Neural cell (in vitro differentiated cells): Measurements from ENCODE around the gene FAF2. TPM values are rescaled to one million over a fixed set of nuclear protein-coding genes. Genes with fewer than 3 reads are reported as not detected.
"Not testable (repeated sequence)": the region's sequence is repeated elsewhere in the genome, so short reads cannot be mapped to it uniquely, and the experiment has no call there.

Experiments
- H2AFZ ChIP-seq: fragments of 200-600, 300-800 bp; sonication (generic), shearing (Covaris generic); 2 replicates; pipeline ENCODE4 v1.6.0; 2014; ENCODE audit warnings: low read depth, mild to moderate bottlenecking, antibody characterized with exemption, low read length, moderate library complexity
- H3F3A ChIP-seq: fragments of 200-600 bp; shearing (Covaris generic); 2 replicates; pipeline ENCODE4 v1.6.1; 2016; ENCODE audit warnings: mild to moderate bottlenecking, moderate library complexity, mixed read lengths, antibody characterized with exemption, low read length; ENCODE audit not compliant: insufficient read depth, poor library complexity, severe bottlenecking
- H3K27ac ChIP-seq: fragments of 200-600, 300-800 bp; sonication (generic), shearing (Covaris generic); 2 replicates; pipeline ENCODE4 v1.5.1; 2014; ENCODE audit warnings: mild to moderate bottlenecking, low read length, moderate library complexity
- H3K27me3 ChIP-seq: fragments of 300-800, 200-600 bp; sonication (generic), shearing (Covaris generic); 2 replicates; pipeline ENCODE4 v1.6.0; 2014; ENCODE audit warnings: mild to moderate bottlenecking, low read depth, low read length, moderate library complexity; ENCODE audit not compliant: insufficient read depth
- H3K36me3 ChIP-seq: fragments of 300-800, 200-600 bp; sonication (generic), shearing (Covaris generic); 2 replicates; pipeline ENCODE4 v1.5.1; 2014; ENCODE audit warnings: mild to moderate bottlenecking, antibody characterized with exemption, low read length, moderate library complexity; ENCODE audit not compliant: insufficient read depth
- H3K4me2 ChIP-seq: fragments of 300-800, 200-600 bp; sonication (generic), shearing (Covaris generic); 2 replicates; pipeline ENCODE4 v1.6.0; 2014; ENCODE audit warnings: mild to moderate bottlenecking, low read length
- H3K4me3 ChIP-seq: fragments of 300-800, 200-600 bp; sonication (generic), shearing (Covaris generic); 2 replicates; pipeline ENCODE4 v1.5.1; 2014; ENCODE audit warnings: mild to moderate bottlenecking, low read length, moderate library complexity
- H3K79me2 ChIP-seq: fragments of 200-600 bp; shearing (Covaris generic); replicated peaks from 2 replicates; pipeline ENCODE4 v1.6.0; 2014; ENCODE audit warnings: mild to moderate bottlenecking, low read length, moderate library complexity; ENCODE audit not compliant: insufficient read depth
- H3K9ac ChIP-seq: fragments of 300-800, 200-600 bp; sonication (generic), shearing (Covaris generic); 2 replicates; pipeline ENCODE4 v1.6.1; 2016; ENCODE audit warnings: mild to moderate bottlenecking, low read length, mixed read lengths
- H3K9me2 ChIP-seq: fragments of 200-600 bp; shearing (Covaris generic); 2 replicates; pipeline ENCODE4 v1.6.1; 2016; ENCODE audit warnings: mild to moderate bottlenecking, low read length, mixed read lengths; ENCODE audit not compliant: insufficient read depth
- H3K9me3 ChIP-seq: fragments of 200-600, 300-800 bp; sonication (generic), shearing (Covaris generic); 2 replicates; pipeline ENCODE4 v1.6.1; 2016; ENCODE audit warnings: mild to moderate bottlenecking, mixed run types, low read length, moderate library complexity, mixed read lengths
- H4K20me1 ChIP-seq: fragments of 200-600 bp; shearing (Covaris generic); 2 replicates; pipeline ENCODE4 v1.6.1; 2016; ENCODE audit warnings: mild to moderate bottlenecking, mixed run types; ENCODE audit not compliant: insufficient read depth
- EP300 ChIP-seq: fragments of 450-650 bp; conservative IDR thresholded peaks from 2 replicates; pipeline ENCODE4 v1.6.1; 2014; ENCODE audit warnings: antibody characterized with exemption, mild to moderate bottlenecking, moderate library complexity; ENCODE audit not compliant: poor library complexity, severe bottlenecking
- EZH2 ChIP-seq: fragments of 200-600, 300-800 bp; shearing (Covaris generic), sonication (generic); IDR thresholded peaks from 2 replicates; pipeline ENCODE4 v1.6.1; 2014; ENCODE audit warnings: antibody characterized with exemption, low read length, borderline replicate concordance, mild to moderate bottlenecking; ENCODE audit not compliant: insufficient read depth, poor library complexity, severe bottlenecking
- MXI1 ChIP-seq: fragments of 450-650 bp; conservative IDR thresholded peaks from 2 replicates; pipeline ENCODE4 v1.6.1; 2014; ENCODE audit warnings: antibody characterized with exemption, mild to moderate bottlenecking; ENCODE audit not compliant: poor library complexity, severe bottlenecking
- POLR2AphosphoS5 ChIP-seq: IDR thresholded peaks from 2 replicates; pipeline ENCODE4 v1.6.1; 2012
- RAD21 ChIP-seq: fragments of 450-650 bp; conservative IDR thresholded peaks from 2 replicates; pipeline ENCODE4 v1.6.1; 2014; ENCODE audit warnings: antibody characterized with exemption, mild to moderate bottlenecking, moderate library complexity
- SMC3 ChIP-seq: fragments of 450-650 bp; conservative IDR thresholded peaks from 2 replicates; pipeline ENCODE4 v1.6.1; 2014; ENCODE audit warnings: antibody characterized with exemption, mild to moderate bottlenecking, moderate library complexity; ENCODE audit not compliant: poor library complexity
- TAF1 ChIP-seq: IDR thresholded peaks from 2 replicates; pipeline ENCODE4 v1.6.1; 2012; ENCODE audit warnings: low read depth
- polyA plus RNA-seq: library from polyadenylated mRNA; depleted of rRNA; stranded (reverse); fragments of >200 nt; gene quantifications from 2 replicates; pipeline ENCODE4 v1.2.3, GENCODE V29; 2014
- TF ChIP-seq, protein P1 (sequence below): fragments of 450-650 bp; IDR thresholded peaks from 2 replicates; pipeline ENCODE4 v1.5.1; 2014; ENCODE audit warnings: antibody characterized with exemption, mild to moderate bottlenecking, moderate library complexity; ENCODE audit not compliant: poor library complexity, severe bottlenecking
- TF ChIP-seq, protein P2 (sequence below): IDR thresholded peaks from 2 replicates; pipeline ENCODE4 v1.6.1; 2012; ENCODE audit warnings: borderline replicate concordance

Gene FAF2
- polyA plus RNA-seq, 1 donor from 2014 or later, result 30.8 TPM

DNA sequence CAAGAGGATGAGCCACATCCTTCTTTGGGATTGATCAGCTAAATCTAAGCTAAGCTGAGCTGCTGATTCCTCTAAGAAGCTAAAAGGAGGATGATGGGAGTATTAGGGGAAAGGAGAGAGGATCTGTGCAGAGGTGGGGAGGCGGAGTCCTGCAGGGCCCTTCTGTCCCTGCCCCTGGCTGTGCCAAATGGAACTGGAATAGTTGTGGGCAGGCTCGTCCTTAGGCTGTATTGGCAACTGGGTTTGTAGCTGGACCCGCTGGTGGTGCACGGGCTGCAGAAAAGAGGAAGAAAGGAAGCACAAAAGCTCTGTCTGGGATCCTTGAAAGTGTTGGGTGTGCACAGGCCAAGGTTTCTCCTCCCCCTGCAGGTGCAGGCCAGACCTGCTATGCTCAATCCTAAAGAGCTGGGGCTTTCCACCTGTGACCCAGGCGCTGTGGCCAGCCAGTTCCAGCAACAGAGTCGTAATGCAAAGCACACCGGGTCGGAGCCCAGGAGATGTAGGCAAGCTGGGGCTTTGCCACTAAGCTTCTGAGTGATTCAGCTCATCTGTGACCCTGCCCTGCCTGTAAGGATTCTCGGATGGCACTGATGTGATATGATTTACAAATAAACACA is 41.6 kb upstream of the FAF2 start:
- no peak overlapping the region for H3K4me2 ChIP-seq
- no peaks in the 10 kb centered on the region for H3F3A ChIP-seq
- H2AFZ ChIP-seq, result no peak overlapping the region
- H3K4me3 ChIP-seq, result no peak overlapping the region
- no peaks in the 10 kb centered on the region for H3K9me3 ChIP-seq
- TF ChIP-seq EZH2, result no peak
- TF ChIP-seq POLR2AphosphoS5, result no peak
- no peak for TF ChIP-seq SMC3
- TF ChIP-seq RAD21, result no peak
- no peak for TF ChIP-seq EP300
- TF ChIP-seq TAF1, result no peak
- TF ChIP-seq, protein P1, sequence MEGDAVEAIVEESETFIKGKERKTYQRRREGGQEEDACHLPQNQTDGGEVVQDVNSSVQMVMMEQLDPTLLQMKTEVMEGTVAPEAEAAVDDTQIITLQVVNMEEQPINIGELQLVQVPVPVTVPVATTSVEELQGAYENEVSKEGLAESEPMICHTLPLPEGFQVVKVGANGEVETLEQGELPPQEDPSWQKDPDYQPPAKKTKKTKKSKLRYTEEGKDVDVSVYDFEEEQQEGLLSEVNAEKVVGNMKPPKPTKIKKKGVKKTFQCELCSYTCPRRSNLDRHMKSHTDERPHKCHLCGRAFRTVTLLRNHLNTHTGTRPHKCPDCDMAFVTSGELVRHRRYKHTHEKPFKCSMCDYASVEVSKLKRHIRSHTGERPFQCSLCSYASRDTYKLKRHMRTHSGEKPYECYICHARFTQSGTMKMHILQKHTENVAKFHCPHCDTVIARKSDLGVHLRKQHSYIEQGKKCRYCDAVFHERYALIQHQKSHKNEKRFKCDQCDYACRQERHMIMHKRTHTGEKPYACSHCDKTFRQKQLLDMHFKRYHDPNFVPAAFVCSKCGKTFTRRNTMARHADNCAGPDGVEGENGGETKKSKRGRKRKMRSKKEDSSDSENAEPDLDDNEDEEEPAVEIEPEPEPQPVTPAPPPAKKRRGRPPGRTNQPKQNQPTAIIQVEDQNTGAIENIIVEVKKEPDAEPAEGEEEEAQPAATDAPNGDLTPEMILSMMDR, result no peak
- H4K20me1 ChIP-seq, result no peaks in the 10 kb centered on the region
- no peaks in the 10 kb centered on the region for H3K27me3 ChIP-seq
- H3K9ac ChIP-seq, result no peak overlapping the region
- no peaks in the 10 kb centered on the region for H3K36me3 ChIP-seq
- no peaks in the 10 kb centered on the region for H3K9me2 ChIP-seq
- no peaks in the 10 kb centered on the region for H3K79me2 ChIP-seq
- no peak overlapping the region for H3K27ac ChIP-seq

DNA sequence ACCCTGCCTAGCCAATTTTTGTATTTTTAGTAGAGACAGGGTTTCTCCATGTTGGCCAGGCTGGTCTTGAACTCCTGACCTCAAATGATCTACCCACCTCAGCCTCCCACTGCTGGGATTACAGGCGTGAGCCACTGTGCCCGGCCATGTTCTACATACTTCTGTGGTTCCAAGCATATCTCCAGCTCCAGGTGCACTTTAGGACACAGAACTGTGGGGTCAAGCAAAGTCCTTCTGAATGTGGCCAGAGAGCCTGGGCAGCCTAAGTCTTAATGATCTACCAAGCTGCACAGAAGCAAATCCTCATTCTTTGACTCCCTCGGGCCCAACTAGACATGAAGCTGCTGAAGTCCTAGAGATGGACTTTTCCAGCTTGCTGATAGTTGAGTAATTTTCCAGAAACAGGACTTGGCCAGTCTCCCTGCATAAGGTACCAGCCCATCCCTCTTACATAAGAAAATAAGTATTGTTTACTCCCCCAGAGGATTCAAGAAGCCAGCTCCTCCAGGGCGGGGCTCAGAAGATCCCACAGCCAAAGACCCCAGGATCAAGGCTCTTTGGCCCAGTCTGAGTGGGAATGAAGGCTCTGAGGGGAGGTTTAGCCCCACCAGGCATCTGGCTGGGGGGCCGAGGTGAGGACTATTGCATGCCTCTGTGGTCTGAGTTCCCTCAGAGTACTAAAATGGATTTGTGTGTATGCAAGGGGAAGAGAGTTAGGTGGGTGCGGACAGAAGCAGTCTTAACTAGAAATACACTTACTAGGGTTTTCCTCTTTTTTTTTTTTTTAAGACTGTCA is 40.5 kb upstream of the FAF2 start:
- H4K20me1 ChIP-seq, result no peaks in the 10 kb centered on the region
- no peak overlapping the region for H3K9ac ChIP-seq
- no peak overlapping the region for H3K4me3 ChIP-seq
- H3K9me2 ChIP-seq, result no peaks in the 10 kb centered on the region
- H3K27me3 ChIP-seq, result no peaks in the 10 kb centered on the region
- no peak overlapping the region for H3K4me2 ChIP-seq
- H3K9me3 ChIP-seq, result no peaks in the 10 kb centered on the region
- H3K27ac ChIP-seq, result no peak overlapping the region
- H3K36me3 ChIP-seq, result no peaks in the 10 kb centered on the region
- H3F3A ChIP-seq, result no peaks in the 10 kb centered on the region
- H2AFZ ChIP-seq, result no peak overlapping the region
- no peaks in the 10 kb centered on the region for H3K79me2 ChIP-seq
- no peak for TF ChIP-seq SMC3
- no peak for TF ChIP-seq RAD21
- TF ChIP-seq, protein P1, result no peak
- no peak for TF ChIP-seq EP300
- TF ChIP-seq MXI1, result no peak
- TF ChIP-seq TAF1, result no peak
- TF ChIP-seq EZH2, result no peak
- TF ChIP-seq, protein P2, sequence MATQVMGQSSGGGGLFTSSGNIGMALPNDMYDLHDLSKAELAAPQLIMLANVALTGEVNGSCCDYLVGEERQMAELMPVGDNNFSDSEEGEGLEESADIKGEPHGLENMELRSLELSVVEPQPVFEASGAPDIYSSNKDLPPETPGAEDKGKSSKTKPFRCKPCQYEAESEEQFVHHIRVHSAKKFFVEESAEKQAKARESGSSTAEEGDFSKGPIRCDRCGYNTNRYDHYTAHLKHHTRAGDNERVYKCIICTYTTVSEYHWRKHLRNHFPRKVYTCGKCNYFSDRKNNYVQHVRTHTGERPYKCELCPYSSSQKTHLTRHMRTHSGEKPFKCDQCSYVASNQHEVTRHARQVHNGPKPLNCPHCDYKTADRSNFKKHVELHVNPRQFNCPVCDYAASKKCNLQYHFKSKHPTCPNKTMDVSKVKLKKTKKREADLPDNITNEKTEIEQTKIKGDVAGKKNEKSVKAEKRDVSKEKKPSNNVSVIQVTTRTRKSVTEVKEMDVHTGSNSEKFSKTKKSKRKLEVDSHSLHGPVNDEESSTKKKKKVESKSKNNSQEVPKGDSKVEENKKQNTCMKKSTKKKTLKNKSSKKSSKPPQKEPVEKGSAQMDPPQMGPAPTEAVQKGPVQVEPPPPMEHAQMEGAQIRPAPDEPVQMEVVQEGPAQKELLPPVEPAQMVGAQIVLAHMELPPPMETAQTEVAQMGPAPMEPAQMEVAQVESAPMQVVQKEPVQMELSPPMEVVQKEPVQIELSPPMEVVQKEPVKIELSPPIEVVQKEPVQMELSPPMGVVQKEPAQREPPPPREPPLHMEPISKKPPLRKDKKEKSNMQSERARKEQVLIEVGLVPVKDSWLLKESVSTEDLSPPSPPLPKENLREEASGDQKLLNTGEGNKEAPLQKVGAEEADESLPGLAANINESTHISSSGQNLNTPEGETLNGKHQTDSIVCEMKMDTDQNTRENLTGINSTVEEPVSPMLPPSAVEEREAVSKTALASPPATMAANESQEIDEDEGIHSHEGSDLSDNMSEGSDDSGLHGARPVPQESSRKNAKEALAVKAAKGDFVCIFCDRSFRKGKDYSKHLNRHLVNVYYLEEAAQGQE, result no peak
- TF ChIP-seq POLR2AphosphoS5, result no peak

DNA sequence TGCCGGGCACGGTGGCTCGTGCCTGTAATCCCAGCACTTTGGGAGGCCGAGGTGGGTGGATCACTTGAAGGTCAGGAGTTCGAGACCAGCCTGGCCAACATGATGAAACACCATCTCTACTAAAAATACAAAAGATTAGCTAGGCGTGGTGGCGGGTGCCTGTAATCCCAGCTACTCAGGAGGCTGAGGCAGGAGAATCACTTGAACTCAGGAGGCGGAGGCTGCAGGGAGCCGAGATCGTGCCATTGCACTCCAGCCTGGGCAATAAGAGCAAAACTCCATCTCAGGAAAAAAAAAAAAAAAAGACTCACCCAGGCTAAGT is 40.0 kb upstream of the FAF2 start:
- not testable (repeated sequence) for H3K9me3 ChIP-seq, H3F3A ChIP-seq, H3K27ac ChIP-seq, H4K20me1 ChIP-seq, H3K79me2 ChIP-seq, H2AFZ ChIP-seq, H3K4me2 ChIP-seq, H3K9me2 ChIP-seq, H3K4me3 ChIP-seq, H3K27me3 ChIP-seq, H3K36me3 ChIP-seq, H3K9ac ChIP-seq
